GM23338 (cell line): ENCODE measurements around the gene RAB15. TPM values are rescaled to one million over a fixed set of nuclear protein-coding genes. Genes with fewer than 3 reads are reported as not detected.

Experiments
- ATAC-seq: fragments of 200-7000 bp; cut with Tn5 transposase; 3 replicates; pipeline ENCODE4 v1.9.1; 2020
- DNase-seq: peaks from one replicate; pipeline ENCODE4 v3.0.0-alpha.2; 2015; ENCODE audit warnings: low spot score
- H2AFZ ChIP-seq: fragments of 200-600 bp; sonication (generic); 2 replicates; pipeline ENCODE4 v1.8.0; 2016; ENCODE audit warnings: antibody characterized with exemption, mild to moderate bottlenecking, moderate library complexity
- H3F3A ChIP-seq: fragments of 200-600 bp; sonication (generic); replicated peaks from 2 replicates; pipeline ENCODE4 v1.8.0; 2017; ENCODE audit warnings: antibody characterized with exemption, mixed run types, low read depth
- H3K27ac ChIP-seq: fragments of 200-600 bp; sonication (generic); 2 replicates; pipeline ENCODE4 v1.6.1; 2016; ENCODE audit warnings: low read depth
- H3K27me3 ChIP-seq: fragments of 200-600 bp; sonication (generic); 2 replicates; pipeline ENCODE4 v1.8.0; 2016; ENCODE audit warnings: mild to moderate bottlenecking, mixed run types, moderate library complexity; ENCODE audit not compliant: insufficient read depth
- H3K36me3 ChIP-seq: fragments of 200-600 bp; sonication (generic); 2 replicates; pipeline ENCODE4 v1.8.0; 2016; ENCODE audit warnings: mild to moderate bottlenecking; ENCODE audit not compliant: insufficient read depth
- H3K4me1 ChIP-seq: fragments of 200-600 bp; sonication (generic); 2 replicates; pipeline ENCODE4 v1.8.0; 2016; ENCODE audit warnings: mild to moderate bottlenecking, moderate library complexity; ENCODE audit not compliant: insufficient read depth
- H3K4me2 ChIP-seq: fragments of 200-600 bp; sonication (generic); 2 replicates; pipeline ENCODE4 v1.7.1; 2017; ENCODE audit warnings: mixed run types
- H3K4me3 ChIP-seq: fragments of 200-600 bp; sonication (generic); 2 replicates; pipeline ENCODE4 v1.6.1; 2016; ENCODE audit warnings: mixed run types
- H3K79me2 ChIP-seq: fragments of 200-600 bp; sonication (generic); replicated peaks from 2 replicates; pipeline ENCODE4 v1.8.0; 2017; ENCODE audit warnings: mild to moderate bottlenecking; ENCODE audit not compliant: insufficient read depth
- H3K9me2 ChIP-seq: fragments of 200-600 bp; sonication (generic); 2 replicates; pipeline ENCODE4 v1.8.0; 2017; ENCODE audit not compliant: insufficient read depth
- H4K20me1 ChIP-seq: fragments of 200-600 bp; sonication (generic); replicated peaks from 2 replicates; pipeline ENCODE4 v1.8.0; 2017; ENCODE audit warnings: mild to moderate bottlenecking; ENCODE audit not compliant: insufficient read depth
- H3K27ac Mint-ChIP-seq: 2 replicates; pipeline ENCODE4 v1.8.0; 2020; ENCODE audit warnings: inconsistent platforms, mild to moderate bottlenecking, moderate library complexity, mixed read lengths
- H3K27me3 Mint-ChIP-seq: 3 replicates; pipeline ENCODE4 v1.8.0; 2022; ENCODE audit warnings: low read depth, mild to moderate bottlenecking, moderate library complexity, mixed read lengths, inconsistent platforms; ENCODE audit not compliant: insufficient read depth, poor library complexity
- H3K36me3 Mint-ChIP-seq: 3 replicates; pipeline ENCODE4 v1.8.0; 2021; ENCODE audit warnings: low read depth, mild to moderate bottlenecking, inconsistent platforms, moderate library complexity, mixed read lengths
- H3K4me1 Mint-ChIP-seq: 3 replicates; pipeline ENCODE4 v1.8.0; 2020; ENCODE audit warnings: mild to moderate bottlenecking, inconsistent platforms, mixed read lengths
- H3K4me3 Mint-ChIP-seq: 3 replicates; pipeline ENCODE4 v1.8.0; 2021; ENCODE audit warnings: moderate library complexity, mild to moderate bottlenecking, inconsistent platforms, mixed read lengths
- H3K9me3 Mint-ChIP-seq: 3 replicates; pipeline ENCODE4 v1.8.0; 2020; ENCODE audit warnings: moderate library complexity, mild to moderate bottlenecking, inconsistent platforms, mixed read lengths
- CREB1 ChIP-seq: fragments of 250-450 bp; sonication (Bioruptor Pico); IDR thresholded peaks from 2 replicates; pipeline ENCODE4 v1.5.0; 2020; ENCODE audit warnings: low read depth, mild to moderate bottlenecking, moderate library complexity
- CTCF ChIP-seq, 2 experiments: fragments of 200-600 bp in 1 of 2; sonication (generic) in 1 of 2; conservative IDR thresholded peaks; 2 replicates each; pipeline versions ENCODE4 v1.5.1 to v1.6.1; 2016 to 2017; ENCODE audit warnings: antibody characterized with exemption in 2 of 2, low read depth in 2 of 2, mild to moderate bottlenecking in 2 of 2, moderate library complexity in 1 of 2
- EZH2 ChIP-seq: fragments of 200-600 bp; sonication (generic); IDR thresholded peaks from one replicate; pipeline ENCODE4 v1.8.0; 2017; ENCODE audit warnings: antibody characterized with exemption, mild to moderate bottlenecking, low read depth; ENCODE audit not compliant: unreplicated experiment
- EZH2phosphoT487 ChIP-seq: fragments of 200-600 bp; sonication (generic); IDR thresholded peaks from one replicate; pipeline ENCODE4 v1.8.1; 2018; ENCODE audit warnings: antibody characterized with exemption; ENCODE audit not compliant: unreplicated experiment
- JUNB ChIP-seq: IDR thresholded peaks from one replicate; pipeline ENCODE4 v1.6.1; 2016; ENCODE audit warnings: antibody characterized with exemption; ENCODE audit not compliant: unreplicated experiment
- NANOG ChIP-seq: IDR thresholded peaks from 2 replicates; pipeline ENCODE4 v1.6.1; 2016; ENCODE audit warnings: antibody characterized with exemption, borderline replicate concordance
- POLR2AphosphoS5 ChIP-seq: IDR thresholded peaks from 2 replicates; pipeline ENCODE4 v1.6.1; 2016; ENCODE audit warnings: antibody characterized with exemption, low read depth
- STAT1 ChIP-seq: IDR thresholded peaks from one replicate; pipeline ENCODE4 v1.6.1; 2016; ENCODE audit warnings: antibody characterized with exemption; ENCODE audit not compliant: unreplicated experiment
- ZNF114 ChIP-seq: fragments of 250-450 bp; sonication (Bioruptor Pico); IDR thresholded peaks from 2 replicates; pipeline ENCODE4 v1.5.0; 2020; ENCODE audit warnings: mild to moderate bottlenecking, moderate library complexity
- ZNF331 ChIP-seq: fragments of 250-450 bp; sonication (Bioruptor Pico); IDR thresholded peaks from 2 replicates; pipeline ENCODE4 v1.5.0; 2020; ENCODE audit warnings: low read depth, mild to moderate bottlenecking, moderate library complexity
- polyA plus RNA-seq: library from polyadenylated mRNA; unstranded; fragments of >200 nt; fragmentation: Nextera tagmentation; extraction: Ambion mirVana; gene quantifications from 2 replicates; pipeline ENCODE4 v1.2.1, GENCODE V29; 2016
- total RNA-seq: library from RNA; depleted of rRNA; stranded (reverse); fragments of >200 nt; shearing (Covaris generic); gene quantifications from 2 replicates; pipeline ENCODE4 v1.2.3, GENCODE V29; 2014
- TF ChIP-seq, protein P1 (sequence below): fragments of 250-450 bp; sonication (Bioruptor Pico); IDR thresholded peaks from 2 replicates; pipeline ENCODE4 v1.5.0; 2020; ENCODE audit warnings: mild to moderate bottlenecking, moderate library complexity
- TF ChIP-seq, protein P2 (sequence below): IDR thresholded peaks from one replicate; pipeline ENCODE4 v1.6.1; 2018; ENCODE audit warnings: antibody characterized with exemption; ENCODE audit not compliant: unreplicated experiment
- TF ChIP-seq, protein P3 (sequence below): IDR thresholded peaks from 2 replicates; pipeline ENCODE4 v1.6.1; 2016; ENCODE audit warnings: antibody characterized with exemption

Gene RAB15
- total and polyA plus RNA-seq, 2 experiments from 2014 or later: 17.4 to 43.3 TPM

DNA sequence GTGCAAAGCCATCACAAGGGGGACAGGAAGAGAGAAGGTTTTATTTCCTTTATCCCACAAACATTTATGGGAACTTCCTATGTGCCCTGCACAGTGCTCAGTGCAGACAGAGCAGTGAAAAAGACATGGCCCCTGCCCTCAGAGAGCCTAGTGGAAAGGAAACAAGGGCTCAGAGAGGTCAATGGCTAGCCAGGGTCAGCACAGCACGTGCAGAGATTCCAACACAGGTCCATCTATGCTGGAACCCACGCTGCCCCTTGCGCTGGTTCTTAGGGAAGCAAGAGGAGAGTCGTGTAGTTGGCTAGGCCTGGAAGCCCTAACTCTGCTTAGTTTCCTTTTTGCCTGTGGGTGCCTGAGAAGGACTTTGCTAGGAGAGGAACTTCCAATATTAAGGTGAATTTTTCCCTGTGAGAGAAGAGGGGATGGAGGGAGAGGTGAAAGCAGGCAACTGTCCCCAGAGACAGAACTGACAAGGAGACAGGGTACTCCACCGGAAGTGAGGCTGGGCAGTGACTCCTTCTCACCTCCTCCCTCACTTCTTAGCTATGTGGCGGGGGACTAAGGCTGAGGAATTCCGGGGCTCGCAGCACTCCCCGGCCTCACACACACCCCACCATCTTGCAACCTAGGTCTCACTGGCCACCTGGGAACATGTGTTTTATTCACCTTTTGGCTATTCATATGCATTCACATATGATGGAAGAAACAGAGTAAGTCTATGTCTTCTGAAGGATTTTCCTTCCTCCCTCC lies 17.5 kb downstream of the RAB15 start:
- Histone ChIP-seq H3K4me3 (no peak overlapping the region), H2AFZ (no peak overlapping the region), H4K20me1 (no peaks in the 10 kb centered on the region; the same call in 1 of the 2 replicates), H3K27ac (peak overlapping the region; percentile 75; the same call in 1 of the 2 replicates), H3K4me1 (peaks cover 28% of the 10 kb centered on the region), H3K27me3 (no peaks in the 10 kb centered on the region), H3F3A (peaks cover 10% of the 10 kb centered on the region), H3K4me2 (no peak overlapping the region), H3K9me2 (no peaks in the 10 kb centered on the region), H3K79me2 (peaks cover 9% of the 10 kb centered on the region), H3K36me3 (no peaks in the 10 kb centered on the region; the same call in 1 of the 2 replicates)
- TF ChIP-seq, protein P1, sequence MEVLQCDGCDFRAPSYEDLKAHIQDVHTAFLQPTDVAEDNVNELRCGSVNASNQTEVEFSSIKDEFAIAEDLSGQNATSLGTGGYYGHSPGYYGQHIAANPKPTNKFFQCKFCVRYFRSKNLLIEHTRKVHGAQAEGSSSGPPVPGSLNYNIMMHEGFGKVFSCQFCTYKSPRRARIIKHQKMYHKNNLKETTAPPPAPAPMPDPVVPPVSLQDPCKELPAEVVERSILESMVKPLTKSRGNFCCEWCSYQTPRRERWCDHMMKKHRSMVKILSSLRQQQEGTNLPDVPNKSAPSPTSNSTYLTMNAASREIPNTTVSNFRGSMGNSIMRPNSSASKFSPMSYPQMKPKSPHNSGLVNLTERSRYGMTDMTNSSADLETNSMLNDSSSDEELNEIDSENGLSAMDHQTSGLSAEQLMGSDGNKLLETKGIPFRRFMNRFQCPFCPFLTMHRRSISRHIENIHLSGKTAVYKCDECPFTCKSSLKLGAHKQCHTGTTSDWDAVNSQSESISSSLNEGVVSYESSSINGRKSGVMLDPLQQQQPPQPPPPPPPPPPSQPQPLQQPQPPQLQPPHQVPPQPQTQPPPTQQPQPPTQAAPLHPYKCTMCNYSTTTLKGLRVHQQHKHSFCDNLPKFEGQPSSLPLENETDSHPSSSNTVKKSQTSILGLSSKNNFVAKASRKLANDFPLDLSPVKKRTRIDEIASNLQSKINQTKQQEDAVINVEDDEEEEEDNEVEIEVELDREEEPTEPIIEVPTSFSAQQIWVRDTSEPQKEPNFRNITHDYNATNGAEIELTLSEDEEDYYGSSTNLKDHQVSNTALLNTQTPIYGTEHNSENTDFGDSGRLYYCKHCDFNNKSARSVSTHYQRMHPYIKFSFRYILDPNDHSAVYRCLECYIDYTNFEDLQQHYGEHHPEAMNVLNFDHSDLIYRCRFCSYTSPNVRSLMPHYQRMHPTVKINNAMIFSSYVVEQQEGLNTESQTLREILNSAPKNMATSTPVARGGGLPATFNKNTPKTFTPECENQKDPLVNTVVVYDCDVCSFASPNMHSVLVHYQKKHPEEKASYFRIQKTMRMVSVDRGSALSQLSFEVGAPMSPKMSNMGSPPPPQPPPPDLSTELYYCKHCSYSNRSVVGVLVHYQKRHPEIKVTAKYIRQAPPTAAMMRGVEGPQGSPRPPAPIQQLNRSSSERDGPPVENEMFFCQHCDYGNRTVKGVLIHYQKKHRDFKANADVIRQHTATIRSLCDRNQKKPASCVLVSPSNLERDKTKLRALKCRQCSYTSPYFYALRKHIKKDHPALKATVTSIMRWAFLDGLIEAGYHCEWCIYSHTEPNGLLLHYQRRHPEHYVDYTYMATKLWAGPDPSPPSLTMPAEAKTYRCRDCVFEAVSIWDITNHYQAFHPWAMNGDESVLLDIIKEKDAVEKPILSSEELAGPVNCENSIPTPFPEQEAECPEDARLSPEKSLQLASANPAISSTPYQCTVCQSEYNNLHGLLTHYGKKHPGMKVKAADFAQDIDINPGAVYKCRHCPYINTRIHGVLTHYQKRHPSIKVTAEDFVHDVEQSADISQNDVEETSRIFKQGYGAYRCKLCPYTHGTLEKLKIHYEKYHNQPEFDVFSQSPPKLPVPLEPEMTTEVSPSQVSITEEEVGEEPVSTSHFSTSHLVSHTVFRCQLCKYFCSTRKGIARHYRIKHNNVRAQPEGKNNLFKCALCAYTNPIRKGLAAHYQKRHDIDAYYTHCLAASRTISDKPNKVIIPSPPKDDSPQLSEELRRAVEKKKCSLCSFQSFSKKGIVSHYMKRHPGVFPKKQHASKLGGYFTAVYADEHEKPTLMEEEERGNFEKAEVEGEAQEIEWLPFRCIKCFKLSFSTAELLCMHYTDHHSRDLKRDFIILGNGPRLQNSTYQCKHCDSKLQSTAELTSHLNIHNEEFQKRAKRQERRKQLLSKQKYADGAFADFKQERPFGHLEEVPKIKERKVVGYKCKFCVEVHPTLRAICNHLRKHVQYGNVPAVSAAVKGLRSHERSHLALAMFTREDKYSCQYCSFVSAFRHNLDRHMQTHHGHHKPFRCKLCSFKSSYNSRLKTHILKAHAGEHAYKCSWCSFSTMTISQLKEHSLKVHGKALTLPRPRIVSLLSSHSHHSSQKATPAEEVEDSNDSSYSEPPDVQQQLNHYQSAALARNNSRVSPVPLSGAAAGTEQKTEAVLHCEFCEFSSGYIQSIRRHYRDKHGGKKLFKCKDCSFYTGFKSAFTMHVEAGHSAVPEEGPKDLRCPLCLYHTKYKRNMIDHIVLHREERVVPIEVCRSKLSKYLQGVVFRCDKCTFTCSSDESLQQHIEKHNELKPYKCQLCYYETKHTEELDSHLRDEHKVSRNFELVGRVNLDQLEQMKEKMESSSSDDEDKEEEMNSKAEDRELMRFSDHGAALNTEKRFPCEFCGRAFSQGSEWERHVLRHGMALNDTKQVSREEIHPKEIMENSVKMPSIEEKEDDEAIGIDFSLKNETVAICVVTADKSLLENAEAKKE: no peak
- no peak for TF ChIP-seq POLR2AphosphoS5
- no peak for TF ChIP-seq EZH2phosphoT487
- TF ChIP-seq, protein P2, sequence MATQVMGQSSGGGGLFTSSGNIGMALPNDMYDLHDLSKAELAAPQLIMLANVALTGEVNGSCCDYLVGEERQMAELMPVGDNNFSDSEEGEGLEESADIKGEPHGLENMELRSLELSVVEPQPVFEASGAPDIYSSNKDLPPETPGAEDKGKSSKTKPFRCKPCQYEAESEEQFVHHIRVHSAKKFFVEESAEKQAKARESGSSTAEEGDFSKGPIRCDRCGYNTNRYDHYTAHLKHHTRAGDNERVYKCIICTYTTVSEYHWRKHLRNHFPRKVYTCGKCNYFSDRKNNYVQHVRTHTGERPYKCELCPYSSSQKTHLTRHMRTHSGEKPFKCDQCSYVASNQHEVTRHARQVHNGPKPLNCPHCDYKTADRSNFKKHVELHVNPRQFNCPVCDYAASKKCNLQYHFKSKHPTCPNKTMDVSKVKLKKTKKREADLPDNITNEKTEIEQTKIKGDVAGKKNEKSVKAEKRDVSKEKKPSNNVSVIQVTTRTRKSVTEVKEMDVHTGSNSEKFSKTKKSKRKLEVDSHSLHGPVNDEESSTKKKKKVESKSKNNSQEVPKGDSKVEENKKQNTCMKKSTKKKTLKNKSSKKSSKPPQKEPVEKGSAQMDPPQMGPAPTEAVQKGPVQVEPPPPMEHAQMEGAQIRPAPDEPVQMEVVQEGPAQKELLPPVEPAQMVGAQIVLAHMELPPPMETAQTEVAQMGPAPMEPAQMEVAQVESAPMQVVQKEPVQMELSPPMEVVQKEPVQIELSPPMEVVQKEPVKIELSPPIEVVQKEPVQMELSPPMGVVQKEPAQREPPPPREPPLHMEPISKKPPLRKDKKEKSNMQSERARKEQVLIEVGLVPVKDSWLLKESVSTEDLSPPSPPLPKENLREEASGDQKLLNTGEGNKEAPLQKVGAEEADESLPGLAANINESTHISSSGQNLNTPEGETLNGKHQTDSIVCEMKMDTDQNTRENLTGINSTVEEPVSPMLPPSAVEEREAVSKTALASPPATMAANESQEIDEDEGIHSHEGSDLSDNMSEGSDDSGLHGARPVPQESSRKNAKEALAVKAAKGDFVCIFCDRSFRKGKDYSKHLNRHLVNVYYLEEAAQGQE: no peak
- TF ChIP-seq, protein P3, sequence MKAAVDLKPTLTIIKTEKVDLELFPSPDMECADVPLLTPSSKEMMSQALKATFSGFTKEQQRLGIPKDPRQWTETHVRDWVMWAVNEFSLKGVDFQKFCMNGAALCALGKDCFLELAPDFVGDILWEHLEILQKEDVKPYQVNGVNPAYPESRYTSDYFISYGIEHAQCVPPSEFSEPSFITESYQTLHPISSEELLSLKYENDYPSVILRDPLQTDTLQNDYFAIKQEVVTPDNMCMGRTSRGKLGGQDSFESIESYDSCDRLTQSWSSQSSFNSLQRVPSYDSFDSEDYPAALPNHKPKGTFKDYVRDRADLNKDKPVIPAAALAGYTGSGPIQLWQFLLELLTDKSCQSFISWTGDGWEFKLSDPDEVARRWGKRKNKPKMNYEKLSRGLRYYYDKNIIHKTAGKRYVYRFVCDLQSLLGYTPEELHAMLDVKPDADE: no peak
- no peak for TF ChIP-seq ZNF331 (CRISPR knock-in tag)
- TF ChIP-seq NANOG: no peak
- no peak for TF ChIP-seq STAT1
- TF ChIP-seq CREB1 (CRISPR knock-in tag): no peak
- TF ChIP-seq EZH2: no peak
- TF ChIP-seq JUNB: no peak
- no peak for TF ChIP-seq CTCF (conservative IDR thresholded peaks at IDR 0.05; ENCODE audit: low read depth in 2 of 2)
- TF ChIP-seq ZNF114 (CRISPR knock-in tag): no peak
- Mint-ChIP-seq H3K4me1 (peaks cover 40% of the 10 kb centered on the region), H3K27me3 (peaks cover 1% of the 10 kb centered on the region), H3K27ac (peak overlapping the region; percentile 68; the same call in 1 of the 2 replicates), H3K4me3 (no peak overlapping the region), H3K36me3 (peaks cover 27% of the 10 kb centered on the region), H3K9me3 (no peaks in the 10 kb centered on the region; the same call in 2 of the 3 replicates)
- DNase-seq: no peak
- ATAC-seq: no peak
